Measurements from ENCODE around the gene SLC27A3. TPM values are rescaled to one million over a fixed set of nuclear protein-coding genes. Genes with fewer than 3 reads are reported as not detected.

SLC27A3 gene
- total and polyA plus RNA-seq, 2 of the 8 experiments (the other 6 are each of a cell fraction or from before 2014, with no cell fraction given): 39.1 to 40.1 TPM

- no peak for TF ChIP-seq KDM1A (IDR thresholded peaks at IDR 0.05; ENCODE audit: borderline replicate concordance, low read length)
- no peak for TF ChIP-seq RFX5 (IDR thresholded peaks at IDR 0.05; ENCODE audit: borderline replicate concordance, low read depth, low read length)
- no peak for TF ChIP-seq GTF2F1 (IDR thresholded peaks at IDR 0.05; ENCODE audit: borderline replicate concordance, low read depth, low read length)
Observed at GRCh38 chr1:153776845-153777370, 1.7 kb downstream of the SLC27A3 start (continued).

All from H1 (cell line).